Activated CD4-positive, alpha-beta T cell treated with anti-CD3 and anti-CD28 coated beads for 1 hour (primary cell): ENCODE results near the gene C10orf53.

Source experiments
- DNase-seq: peaks from one replicate; pipeline ENCODE4 v3.0.0-alpha.2; 2020

The C10orf53 gene

DNA sequence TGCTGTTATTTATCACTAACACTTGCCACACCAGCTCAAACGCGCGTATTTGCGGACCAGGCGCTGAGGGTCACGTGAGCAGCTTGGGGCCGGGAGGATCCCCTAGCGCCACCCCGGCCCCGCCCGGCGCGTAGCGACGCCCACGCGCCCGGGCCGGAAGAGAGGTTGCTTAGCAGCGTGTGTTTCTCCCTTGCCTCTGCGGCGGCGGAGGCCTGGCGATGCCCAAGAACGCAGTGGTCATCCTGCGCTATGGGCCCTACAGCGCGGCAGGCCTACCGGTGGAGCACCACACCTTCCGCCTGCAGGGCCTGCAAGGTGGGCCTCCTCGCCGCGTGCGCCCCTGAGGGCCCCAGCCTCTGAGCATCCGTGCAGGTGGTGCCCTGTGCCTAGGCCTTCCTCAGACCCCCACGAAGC lies at the start of gene C10orf53:
TSS of gene C10orf53 (plus strand) at position 172 of the 414 bp plus-strand sequence. CDS start at position 219, 47 bp downstream.
- no peak for DNase-seq

- no peak for DNase-seq
Measured at GRCh38 chr10:49631975-49632374, 47.5 kb upstream of the C10orf53 start.

- no peak for DNase-seq
Measured at GRCh38 chr10:49632406-49633317, 46.8 kb upstream of the C10orf53 start.

DNA sequence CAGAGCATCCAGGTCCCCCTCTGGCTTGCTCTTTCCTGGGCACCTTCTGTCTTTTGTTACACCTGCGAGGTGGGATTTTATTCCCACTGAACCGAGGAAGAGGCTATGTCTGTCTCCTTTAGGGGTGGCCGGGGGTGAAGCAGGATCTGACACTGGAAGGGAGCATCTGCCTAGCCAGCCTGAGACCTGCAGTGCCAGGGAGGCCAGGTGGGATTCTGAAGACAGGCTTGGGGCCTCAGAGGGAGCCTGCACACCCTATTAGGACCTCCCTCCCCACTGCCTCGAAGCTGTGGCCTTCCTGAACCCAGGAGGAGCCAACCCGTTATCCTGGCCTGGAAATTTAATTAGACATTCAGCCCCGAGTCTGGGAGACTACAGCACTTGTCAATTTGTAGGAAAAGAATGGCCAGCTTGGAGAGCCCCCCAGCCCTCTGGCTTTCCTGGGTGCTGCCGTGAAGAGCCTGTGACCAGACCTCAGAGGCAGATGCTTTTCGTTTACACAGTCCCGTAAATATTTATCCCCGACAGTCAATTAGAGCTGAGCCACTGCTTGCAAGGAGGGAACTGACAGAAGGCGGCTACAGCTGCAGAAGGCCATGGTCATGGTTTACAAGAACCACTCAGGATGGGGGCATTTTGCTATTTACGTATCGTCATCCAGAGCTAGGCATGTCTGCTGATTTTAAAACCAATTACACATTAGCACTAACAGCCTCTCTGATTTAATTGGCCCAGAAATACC lies 46.0 kb upstream of the C10orf53 start:
- DNase-seq: no peak

- DNase-seq: no peak
Measured at GRCh38 chr10:49634069-49634660, 45.3 kb upstream of the C10orf53 start.

DNA sequence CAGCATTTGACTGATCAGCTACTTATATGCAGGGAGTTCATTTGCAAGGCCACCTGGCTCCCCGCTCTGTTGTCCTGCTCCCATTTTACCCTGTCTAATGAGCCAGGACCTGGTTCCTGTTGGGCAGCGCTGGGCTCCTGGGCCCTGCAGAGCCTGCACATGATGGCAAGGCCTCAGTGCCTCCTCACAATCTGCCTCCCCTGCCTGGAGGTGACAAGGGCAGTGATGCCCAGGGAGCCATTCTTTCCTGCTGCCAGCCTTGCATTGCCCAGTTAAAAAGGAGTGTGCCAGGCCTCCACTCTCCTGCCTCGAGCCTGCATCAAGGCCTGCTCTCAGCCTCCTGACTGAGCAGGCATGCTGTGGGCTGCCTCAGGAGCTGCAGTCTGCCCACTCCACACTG lies 37.1 kb upstream of the C10orf53 start:
- no peak for DNase-seq

DNA sequence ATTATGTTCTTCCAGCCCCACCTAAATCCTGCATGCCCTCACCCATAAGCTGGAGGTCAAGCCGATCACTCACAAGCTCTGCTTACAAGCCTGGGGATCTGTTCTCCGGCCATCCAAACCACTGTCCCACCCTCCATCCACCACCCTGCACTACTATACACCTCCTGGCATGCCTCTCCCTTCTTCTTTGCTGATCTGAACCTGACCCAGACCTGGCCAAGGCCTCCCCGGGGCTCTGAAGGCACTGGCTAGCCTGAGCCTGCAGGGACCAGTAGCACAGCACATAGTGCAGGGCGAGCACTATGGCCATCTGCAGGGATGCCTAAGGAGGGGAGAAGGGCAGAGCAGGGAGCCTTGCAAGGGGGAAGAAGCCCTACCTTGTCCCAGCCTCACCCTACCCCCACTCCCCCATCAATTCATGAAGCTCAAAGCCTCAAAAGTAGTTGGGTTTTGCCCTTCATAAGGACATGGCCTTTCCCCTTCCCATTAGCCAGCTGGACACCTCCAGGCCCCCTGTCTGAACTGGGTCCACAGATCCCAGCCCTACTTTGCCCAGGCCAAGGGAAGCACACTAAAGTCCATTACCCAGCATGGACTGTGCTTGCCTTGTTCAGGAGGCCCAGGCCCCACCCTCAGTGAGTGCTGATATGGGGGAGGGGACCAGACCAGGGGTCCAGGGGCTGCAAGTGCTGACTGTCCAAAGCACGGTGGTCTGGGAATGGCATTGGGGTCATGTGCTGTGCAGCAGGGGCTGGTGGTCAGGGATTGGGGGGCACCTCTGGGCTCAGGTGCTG lies 36.0 kb upstream of the C10orf53 start:
- DNase-seq: no peak

DNA sequence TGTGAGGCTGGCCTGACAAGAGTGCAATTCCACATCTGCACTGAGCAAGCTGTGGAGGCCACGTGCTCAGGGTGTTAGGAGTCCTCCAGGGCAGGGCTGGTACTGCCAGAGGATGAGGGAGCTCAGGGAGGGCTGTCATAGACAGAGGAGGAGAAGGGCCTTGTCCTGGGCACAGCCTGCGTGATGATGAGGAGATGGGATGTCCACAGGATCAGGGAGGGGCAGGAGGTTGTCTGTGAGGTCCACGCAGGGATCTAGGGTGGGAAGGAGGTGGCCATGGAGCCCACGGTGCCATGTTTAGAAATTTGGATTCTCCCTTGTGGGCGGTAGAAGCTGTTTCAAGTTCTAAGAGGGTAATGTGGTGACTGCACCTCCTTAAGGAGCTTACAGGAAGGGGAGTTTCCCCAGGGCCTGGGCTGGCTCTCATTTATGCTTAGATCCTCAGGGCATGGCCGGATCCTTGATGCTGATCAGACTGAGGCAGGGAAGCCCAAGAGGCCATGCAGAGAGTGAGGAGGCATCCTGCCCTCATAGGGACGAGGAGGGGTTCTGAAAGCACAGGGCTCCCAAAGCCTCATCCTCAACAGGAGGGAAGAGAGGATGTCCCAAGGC lies 35.3 kb upstream of the C10orf53 start:
- DNase-seq: no peak

DNA sequence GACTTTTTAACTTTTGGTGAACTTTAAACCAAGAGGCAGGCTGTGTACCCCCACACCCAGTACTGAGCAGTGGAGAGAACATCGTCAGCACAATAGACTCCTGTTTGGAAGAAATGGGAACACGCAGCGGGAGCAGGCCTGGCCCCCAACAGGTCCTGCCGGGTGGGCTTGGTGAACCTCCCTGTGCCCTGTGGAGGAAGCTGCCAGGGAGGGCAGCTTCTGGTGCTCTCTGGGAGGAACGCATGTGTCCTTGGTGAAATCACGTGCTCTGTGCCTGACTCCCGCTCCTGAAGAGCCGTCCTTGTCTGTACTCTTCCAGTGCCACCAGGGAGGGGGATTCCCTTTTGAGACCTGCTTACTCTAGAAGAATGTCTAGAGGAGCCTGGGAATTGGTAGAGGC lies 34.0 kb upstream of the C10orf53 start:
- DNase-seq: no peak

DNA sequence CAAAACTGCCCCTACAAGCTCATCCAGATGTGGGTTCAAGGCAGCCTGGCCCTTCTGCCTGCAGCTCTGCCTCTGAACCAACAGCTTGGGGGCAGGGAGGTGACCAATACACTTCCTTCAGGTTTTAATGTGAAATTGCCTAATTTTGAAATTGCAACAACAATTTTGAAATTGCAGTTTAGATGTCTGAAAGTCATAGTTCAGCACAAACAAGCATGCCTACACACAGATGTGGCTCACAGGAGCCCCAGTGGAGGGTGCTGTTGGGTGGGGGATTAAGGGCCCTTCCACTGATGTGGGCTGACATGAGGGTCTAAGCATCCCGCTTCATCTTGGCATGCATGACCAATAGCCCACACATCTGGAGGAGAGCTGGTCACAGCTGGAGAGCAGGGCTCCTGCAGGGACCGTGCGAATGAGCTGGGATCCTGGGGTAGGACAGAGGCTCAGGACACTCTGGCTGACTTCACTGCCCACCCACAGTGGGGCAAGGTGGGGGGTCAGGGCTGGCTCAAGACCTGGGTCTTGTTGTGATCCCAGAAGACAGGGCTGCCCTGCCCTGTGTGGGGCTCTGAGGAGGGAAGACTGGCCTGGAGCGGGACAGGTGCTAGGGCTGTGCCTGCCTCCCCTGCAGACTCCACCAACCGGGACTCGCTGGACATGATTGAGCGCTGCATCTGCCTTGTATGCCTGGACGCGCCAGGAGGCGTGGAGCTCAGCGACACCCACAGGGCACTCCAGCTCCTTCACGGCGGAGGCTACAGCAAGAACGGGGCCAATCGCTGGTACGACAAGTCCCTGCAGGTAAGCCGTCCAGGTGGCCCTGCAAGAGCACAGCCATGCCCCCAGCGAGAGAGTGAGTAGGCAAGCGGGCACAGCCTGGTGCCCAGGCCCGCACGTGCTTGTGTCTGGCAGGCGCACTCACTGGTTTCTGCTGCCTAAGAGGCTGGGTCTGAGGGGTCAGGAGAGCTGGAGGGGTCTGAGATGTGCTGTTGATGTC lies 33.3 kb upstream of the C10orf53 start:
- DNase-seq: no peak

GRCh38 chr10:49647554-49647953 lies 31.9 kb upstream of the C10orf53 start:
- no peak for DNase-seq

- DNase-seq: no peak
Measured at GRCh38 chr10:49647985-49648795, 31.3 kb upstream of the C10orf53 start.

DNA sequence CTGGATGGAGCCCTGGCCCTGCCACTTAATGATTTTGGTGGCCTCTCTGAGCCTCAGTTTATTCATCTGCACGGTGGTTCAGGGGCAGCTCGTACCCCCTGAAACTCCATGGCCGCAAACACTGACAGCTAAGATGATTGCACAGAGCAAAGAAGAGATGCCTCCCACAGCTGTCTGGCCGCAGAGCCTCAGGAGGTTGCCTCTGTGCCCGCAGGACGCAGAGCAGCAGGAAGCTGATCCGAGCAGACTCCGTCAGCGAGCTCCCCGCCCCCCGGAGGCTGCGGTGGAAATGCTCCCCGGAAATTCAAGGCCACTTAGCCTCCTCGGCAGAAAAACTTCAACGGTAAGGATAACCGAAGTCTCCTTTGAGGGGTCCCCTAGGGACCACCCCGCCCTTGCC lies 30.2 kb upstream of the C10orf53 start:
- no peak for DNase-seq

DNA sequence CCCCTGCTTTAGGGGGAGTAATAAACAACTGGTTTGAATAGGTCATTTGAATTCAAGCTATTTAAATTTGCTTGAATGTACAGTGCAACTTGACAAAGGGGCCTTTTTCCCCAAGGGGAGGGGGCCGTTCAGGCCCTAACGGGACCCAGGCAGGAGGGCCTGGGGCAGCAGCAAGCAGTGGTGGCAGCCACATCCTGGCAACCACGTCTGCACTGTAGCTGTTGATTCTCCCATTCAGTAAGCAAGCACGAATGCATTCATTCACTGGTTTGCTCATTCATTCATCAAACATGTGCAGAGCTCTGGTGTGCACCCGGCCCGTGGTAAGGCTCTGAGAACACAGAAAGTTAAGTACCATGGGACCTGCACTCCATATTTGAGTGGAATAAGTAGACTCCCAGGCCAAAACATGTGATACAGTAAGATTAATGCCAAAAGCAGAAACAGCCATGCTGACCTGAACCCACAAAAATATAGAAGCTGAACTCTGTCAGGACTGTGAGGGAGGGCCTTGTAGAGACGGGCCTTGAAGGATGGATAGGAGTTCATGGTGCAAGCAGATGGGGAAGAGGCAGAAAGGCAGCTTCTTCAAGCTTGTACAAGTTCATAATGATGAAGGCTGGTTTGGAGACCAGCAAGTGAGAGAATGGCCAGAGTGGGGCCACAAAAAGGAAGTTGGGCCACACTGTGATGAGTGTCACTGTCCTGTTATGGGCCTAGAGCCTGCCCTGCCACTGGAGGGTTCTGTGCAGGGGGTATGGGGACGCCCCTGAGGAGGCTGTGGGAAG lies 29.3 kb upstream of the C10orf53 start:
- DNase-seq: no peak

- DNase-seq: no peak
Measured at GRCh38 chr10:49650724-49651034, 28.8 kb upstream of the C10orf53 start.

DNA sequence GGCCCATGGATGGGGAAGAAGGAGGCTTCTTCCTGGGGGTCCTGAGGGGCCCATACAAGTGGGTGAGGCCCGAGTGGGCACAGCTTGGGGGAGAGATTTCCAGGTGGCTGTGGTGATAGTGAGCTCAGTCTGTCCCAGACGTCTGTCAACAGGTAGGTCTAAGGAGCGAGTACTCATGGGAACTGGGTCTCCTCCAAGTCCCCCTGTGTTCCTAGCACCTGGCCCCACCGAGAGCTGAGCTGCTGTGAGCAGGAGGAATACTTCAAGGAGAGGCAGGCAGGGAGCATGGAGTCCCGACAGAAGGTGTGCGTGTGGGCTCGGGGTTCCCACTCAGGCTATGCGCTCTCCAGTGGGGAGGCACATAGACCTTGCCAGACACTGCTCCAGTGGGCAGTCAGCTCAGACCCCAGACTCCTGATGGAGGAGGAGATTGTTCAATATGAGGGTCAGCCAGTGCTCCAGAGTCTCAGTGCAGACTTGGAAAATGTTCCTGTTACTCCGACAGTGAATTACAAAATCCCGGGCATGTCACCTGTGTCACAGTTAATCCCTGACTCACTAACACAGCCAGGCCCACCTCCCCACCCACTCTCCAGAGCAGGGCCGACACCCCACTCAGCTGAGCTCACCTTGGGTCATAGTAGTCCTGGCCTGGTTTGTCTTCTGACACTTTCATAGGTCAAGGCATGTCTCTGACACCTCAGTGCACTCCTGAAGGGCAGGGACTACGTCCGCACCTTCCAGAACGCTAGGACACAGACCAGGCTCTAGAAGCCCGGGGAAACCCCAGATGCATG lies 28.2 kb upstream of the C10orf53 start:
- no peak for DNase-seq

DNA sequence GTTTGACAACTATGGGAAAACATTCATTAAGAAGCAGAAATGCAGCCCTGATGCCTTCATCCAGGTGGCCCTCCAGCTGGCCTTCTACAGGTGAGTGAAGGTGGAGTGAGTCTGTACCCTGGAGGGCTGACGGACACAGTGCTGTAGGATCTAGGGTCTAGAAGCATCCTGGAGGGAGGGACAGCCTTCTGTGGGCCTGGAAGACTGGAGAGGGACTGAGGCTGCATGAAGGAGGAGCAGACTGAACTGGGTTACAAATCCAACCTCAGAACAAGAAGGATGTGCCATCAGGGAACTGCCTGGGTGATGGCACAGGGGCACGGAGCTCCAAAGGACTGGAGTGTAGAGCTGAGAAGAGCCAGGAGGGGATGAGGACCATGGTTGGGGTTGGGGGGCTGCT lies 27.5 kb upstream of the C10orf53 start:
- DNase-seq: no peak

- DNase-seq: no peak
Measured at GRCh38 chr10:49652421-49653272, 26.8 kb upstream of the C10orf53 start.
